HEK293T (cell line): Measurements from ENCODE around the gene RTF2.
"Not testable (repeated sequence)": the region's sequence is repeated elsewhere in the genome, so short reads cannot be mapped to it uniquely, and the experiment has no call there.

Source experiments
- CTCF ChIA-PET: fragments of 350-600 bp; formaldehyde crosslinking; extraction: SDS; loops from one replicate; lab custom pipeline; 2021; ENCODE audit warnings: antibody characterized with exemption, inconsistent platforms; lab: Yijun Ruan, JAX
- POLR2A ChIA-PET: fragments of 350-600 bp; formaldehyde crosslinking; extraction: SDS; loops from one replicate; lab custom pipeline; 2020; ENCODE audit warnings: antibody characterized with exemption, inconsistent platforms; lab: Yijun Ruan, JAX
- DNase-seq: peaks from one replicate; pipeline ENCODE4 v3.0.0; 2012; ENCODE audit warnings: mixed read lengths; ENCODE audit errors: extremely low spot score
- ARNT ChIP-seq: fragments of 450-650 bp; IDR thresholded peaks from 2 replicates; pipeline ENCODE4 v1.6.1; 2017; ENCODE audit warnings: mild to moderate bottlenecking
- BHLHE40 ChIP-seq: fragments of 450-650 bp; IDR thresholded peaks from 2 replicates; pipeline ENCODE4 v1.6.1; 2016; ENCODE audit warnings: mild to moderate bottlenecking, moderate library complexity, borderline replicate concordance
- CTBP1 ChIP-seq: fragments of 450-650 bp; IDR thresholded peaks from 2 replicates; pipeline ENCODE4 v1.6.1; 2016; ENCODE audit warnings: borderline replicate concordance
- ELF4 ChIP-seq: fragments of 450-650 bp; IDR thresholded peaks from 2 replicates; pipeline ENCODE4 v1.6.1; 2017; ENCODE audit warnings: antibody characterized with exemption
- FOXA1 ChIP-seq: fragments of 450-650 bp; IDR thresholded peaks from 2 replicates; pipeline ENCODE4 v1.6.1; 2016; ENCODE audit warnings: mild to moderate bottlenecking
- FOXK2 ChIP-seq: fragments of 450-650 bp; IDR thresholded peaks from 2 replicates; pipeline ENCODE4 v1.6.1; 2016; ENCODE audit warnings: mild to moderate bottlenecking
- FOXM1 ChIP-seq: fragments of 450-650 bp; IDR thresholded peaks from 2 replicates; pipeline ENCODE4 v1.6.1; 2017; ENCODE audit warnings: mild to moderate bottlenecking, borderline replicate concordance
- HDGF ChIP-seq: fragments of 450-650 bp; IDR thresholded peaks from 2 replicates; pipeline ENCODE4 v1.6.1; 2017; ENCODE audit warnings: antibody characterized with exemption, borderline replicate concordance
- L3MBTL2 ChIP-seq: fragments of 450-650 bp; conservative IDR thresholded peaks from 2 replicates; pipeline ENCODE4 v1.6.1; 2016; ENCODE audit warnings: mild to moderate bottlenecking
- LEF1 ChIP-seq: fragments of 450-650 bp; IDR thresholded peaks from 2 replicates; pipeline ENCODE4 v1.6.1; 2017; ENCODE audit warnings: mild to moderate bottlenecking, borderline replicate concordance
- NFRKB ChIP-seq: fragments of 450-650 bp; IDR thresholded peaks from 2 replicates; pipeline ENCODE4 v1.6.1; 2016; ENCODE audit warnings: mild to moderate bottlenecking, moderate library complexity
- PKNOX1 ChIP-seq: fragments of 450-650 bp; IDR thresholded peaks from 2 replicates; pipeline ENCODE4 v1.6.1; 2016
- SP1 ChIP-seq: fragments of 450-650 bp; IDR thresholded peaks from 2 replicates; pipeline ENCODE4 v1.6.1; 2017
- SUZ12 ChIP-seq: fragments of 450-650 bp; IDR thresholded peaks from 2 replicates; pipeline ENCODE4 v1.6.1; 2016; ENCODE audit warnings: mild to moderate bottlenecking
- TARDBP ChIP-seq: fragments of 450-650 bp; IDR thresholded peaks from 2 replicates; pipeline ENCODE4 v1.6.1; 2016
- ZNF384 ChIP-seq: fragments of 450-650 bp; IDR thresholded peaks from 2 replicates; pipeline ENCODE4 v1.6.1; 2016

Gene RTF2

GRCh38 chr20:56527521-56527920 is 59.1 kb downstream of the RTF2 start:
- DNase-seq, result no peak
- POLR2A ChIA-PET, result no interaction called here
- TF ChIP-seq SUZ12 (no peak), ZNF384 (no peak), SP1 (no peak), FOXM1 (no peak), FOXK2 (no peak), CTBP1 (no peak), PKNOX1 (no peak), ARNT (no peak), FOXA1 (no peak), BHLHE40 (no peak), ELF4 (no peak), HDGF (no peak)
- CTCF ChIA-PET, result interaction anchor here (0.6 kb wide), 1 partner anchor 51 kb away, joined by 3 read pairs; no protein-coding TSS in a partner anchor

- DNase-seq, POLR2A ChIA-PET: not testable (repeated sequence)
- CTCF ChIA-PET, result interaction anchor here (0.6 kb wide), 1 partner anchor 348 kb away, joined by 4 read pairs; no protein-coding TSS in a partner anchor
Measured at GRCh38 chr20:56532946-56533345, 64.5 kb downstream of the RTF2 start, which contains the start of gene FAM209B. Gene FAM209B, plus strand, starts transcription at chr20:56533246. Its CDS starts 96 bp downstream, at chr20:56533342.

GRCh38 chr20:56537997-56538396 is 69.6 kb downstream of the RTF2 start:
- no peak for DNase-seq
- POLR2A ChIA-PET, result no interaction called here
- TF ChIP-seq FOXA1 (no peak), FOXK2 (no peak), LEF1 (no peak), SP1 (no peak), BHLHE40 (no peak), SUZ12 (no peak), NFRKB (no peak), ZNF384 (no peak), CTBP1 (no peak), ELF4 (no peak), L3MBTL2 (no peak), FOXM1 (no peak), HDGF (no peak), PKNOX1 (no peak), ARNT (no peak), TARDBP (no peak)
- CTCF ChIA-PET, result no interaction called here

- TF ChIP-seq FOXA1 (no peak), LEF1 (no peak), HDGF (no peak), BHLHE40 (no peak), TARDBP (no peak), PKNOX1 (no peak)
- ChIA-PET CTCF (interaction anchor here (0.6 to 1.7 kb wide), 2 partner anchors 10 to 129 kb away, joined by 3 read pairs; no protein-coding TSS in a partner anchor), POLR2A (interaction anchor here (0.6 kb wide), 1 partner anchor 64 kb away, joined by 3 read pairs; no protein-coding TSS in a partner anchor)
- DNase-seq, result no peak
Measured at GRCh38 chr20:56540415-56540814, 72.0 kb downstream of the RTF2 start.

- ChIA-PET POLR2A (no interaction called here), CTCF (no interaction called here)
- no peak for DNase-seq
- TF ChIP-seq BHLHE40 (no peak), ZNF384 (no peak)
Measured at GRCh38 chr20:56542489-56543030, 74.1 kb downstream of the RTF2 start.

- TF ChIP-seq FOXA1 (no peak), SP1 (no peak), ARNT (no peak), TARDBP (no peak), PKNOX1 (no peak), FOXM1 (no peak), ELF4 (no peak)
- DNase-seq, result no peak
- CTCF ChIA-PET, result interaction anchor here (0.6 to 2.4 kb wide), 8 partner anchors 17 to 1696 kb away, joined by 3 to 11 read pairs (median 4); no protein-coding TSS in a partner anchor
- POLR2A ChIA-PET, result no interaction called here
Measured at GRCh38 chr20:56551571-56551970, 83.1 kb downstream of the RTF2 start.
